GM08714 (cell line): ENCODE measurements around the gene XKR3.
"Not testable (repeated sequence)": the region's sequence is repeated elsewhere in the genome, so short reads cannot be mapped to it uniquely, and the experiment has no call there.

ENCODE experiments used
- H3K4me3 ChIP-seq: fragments of 200-500 bp; sonication (Bioruptor generic); 2 replicates; pipeline ENCODE4 v1.5.1; 2014; ENCODE audit warnings: mild to moderate bottlenecking, low read length, inconsistent platforms
- ZNF274 ChIP-seq: IDR thresholded peaks from 2 replicates; pipeline ENCODE4 v1.6.1; 2012; ENCODE audit warnings: mild to moderate bottlenecking, low read depth, low read length

Gene XKR3

GRCh38 chr22:16789860-16790493 lies 35.2 kb downstream of the XKR3 start:
- no peak for TF ChIP-seq ZNF274
- no peak overlapping the region for H3K4me3 ChIP-seq

- no peak overlapping the region for H3K4me3 ChIP-seq
- TF ChIP-seq ZNF274: no peak
These were observed 41.3 kb downstream of the XKR3 start for GRCh38 chr22:16783930-16784354.

- H3K4me3 ChIP-seq: no peak overlapping the region
- no peak for TF ChIP-seq ZNF274
These were observed 41.8 kb downstream of the XKR3 start for GRCh38 chr22:16783453-16783852.

- no peak overlapping the region for H3K4me3 ChIP-seq
- no peak for TF ChIP-seq ZNF274
These were observed 43.4 kb downstream of the XKR3 start for GRCh38 chr22:16781764-16782329.

- no peak for TF ChIP-seq ZNF274
- no peak overlapping the region for H3K4me3 ChIP-seq
These were observed 44.0 kb downstream of the XKR3 start for GRCh38 chr22:16781074-16781763.

GRCh38 chr22:16777284-16777924 lies 47.8 kb downstream of the XKR3 start:
- TF ChIP-seq ZNF274: no peak
- H3K4me3 ChIP-seq: no peak overlapping the region

GRCh38 chr22:16776080-16776479 lies 49.1 kb downstream of the XKR3 start:
- TF ChIP-seq ZNF274: no peak
- H3K4me3 ChIP-seq: no peak overlapping the region

GRCh38 chr22:16774911-16775500 lies 50.2 kb downstream of the XKR3 start:
- H3K4me3 ChIP-seq: no peak overlapping the region
- no peak for TF ChIP-seq ZNF274

GRCh38 chr22:16771569-16771968 lies 53.6 kb downstream of the XKR3 start:
- not testable (repeated sequence) for H3K4me3 ChIP-seq

GRCh38 chr22:16767927-16768326 lies 57.3 kb downstream of the XKR3 start:
- H3K4me3 ChIP-seq: not testable (repeated sequence)

- H3K4me3 ChIP-seq: not testable (repeated sequence)
These were observed 63.0 kb downstream of the XKR3 start for GRCh38 chr22:16762224-16762623.

- H3K4me3 ChIP-seq: not testable (repeated sequence)
These were observed 64.8 kb downstream of the XKR3 start for GRCh38 chr22:16760416-16760815.

- not testable (repeated sequence) for H3K4me3 ChIP-seq
These were observed 75.9 kb downstream of the XKR3 start for GRCh38 chr22:16749282-16749681.

- not testable (repeated sequence) for H3K4me3 ChIP-seq
These were observed 76.9 kb downstream of the XKR3 start for GRCh38 chr22:16748160-16748929.

- H3K4me3 ChIP-seq: not testable (repeated sequence)
These were observed 77.7 kb downstream of the XKR3 start for GRCh38 chr22:16747266-16748159.

GRCh38 chr22:16734271-16734670 lies 90.9 kb downstream of the XKR3 start:
- not testable (repeated sequence) for H3K4me3 ChIP-seq
